ENCODE results near the gene PDE4B. TPM values are rescaled to one million over a fixed set of nuclear protein-coding genes. Genes with fewer than 3 reads are reported as not detected.
A peak's percentile ranks its signal among the peaks of the same experiment; 100 is the strongest.

Gene PDE4B
- total and polyA plus RNA-seq, 10 of the 15 experiments (the other 5 are each of a cell fraction or from before 2014, with no cell fraction given): 3.0 to 13.2 (median 5.7) TPM

- TF ChIP-seq IRF3 (IDR thresholded peaks at IDR 0.05) (no peak), FOXM1 (IDR thresholded peaks at IDR 0.05; ENCODE audit: low read depth, low read length) (peak; percentile 81; the same call in 1 of the 2 replicates), TCF7 (IDR thresholded peaks at IDR 0.05; ENCODE audit: borderline replicate concordance) (no peak), ZSCAN29 (IDR thresholded peaks at IDR 0.05) (no peak)
These were observed 572.1 kb downstream of the PDE4B start (continued) for GRCh38 chr1:66364578-66365391.

GRCh38 chr1:66365635-66366034 is 572.9 kb downstream of the PDE4B start:
- Histone ChIP-seq H3K4me1 (ENCODE audit: control insufficient read depth, insufficient read depth, low read length) (peaks cover 22% of the 10 kb centered on the region), H3K36me3 (ENCODE audit: control insufficient read depth in 2 of 2, insufficient read depth in 2 of 2, low read length in 1 of 2) (peaks cover 6 to 17% of the 10 kb centered on the region in 2 experiments), H3K4me2 (ENCODE audit: control insufficient read depth, insufficient read depth) (no peak overlapping the region), H4K20me1 (ENCODE audit: control insufficient read depth, insufficient read depth) (no peaks in the 10 kb centered on the region), H3K9ac (ENCODE audit: control insufficient read depth, insufficient read depth, low read length) (no peak overlapping the region), H3K27ac (ENCODE audit: control insufficient read depth, insufficient read depth) (no peak overlapping the region), H3K79me2 (ENCODE audit: control insufficient read depth, insufficient read depth, low read length) (no peaks in the 10 kb centered on the region), H2AFZ (ENCODE audit: control insufficient read depth, low read depth, low read length) (no peak overlapping the region), H3K4me3 (no peak overlapping the region), H3K9me3 (replicated peaks; ENCODE audit: control insufficient read depth, insufficient read depth, low read length) (no peaks in the 10 kb centered on the region), H3K27me3 (replicated peaks in 1 of 2; ENCODE audit: control insufficient read depth in 2 of 2, insufficient read depth in 2 of 2, low read length in 1 of 2) (no peaks in the 10 kb centered on the region)
- ChIA-PET SMC1A (ENCODE audit: uncharacterized antibody, unreplicated experiment) (interaction anchor here (1.2 to 23.1 kb wide), 9 partner anchors 9 to 79 kb away, joined by 3 to 463 read pairs (median 23); no protein-coding TSS in a partner anchor), CTCF (interaction anchor here (1.0 to 24.3 kb wide), 9 partner anchors 8 to 114 kb away, joined by 3 to 396 read pairs (median 5); no protein-coding TSS in a partner anchor), POLR2A (interaction anchor here (1.3 to 1.7 kb wide), 5 partner anchors 19 to 33 kb away, joined by 3 to 7 read pairs (median 4); no protein-coding TSS in a partner anchor), RAD21 (ENCODE audit: unreplicated experiment) (interaction anchor here (0.8 to 7.5 kb wide), 12 partner anchors 9 to 112 kb away, joined by 3 to 67 read pairs (median 6); no protein-coding TSS in a partner anchor)
- DNase-seq (ENCODE audit: low read depth, low spot score) (no peak), FAIRE-seq (no peak), ATAC-seq (no peak)
- in situ Hi-C loops (cut with MboI) (no loop called here), intact Hi-C loops (cut with micrococcal nuclease; ENCODE audit: unreplicated experiment) (loop anchor here (2.0 kb wide), 1 partner anchor 15 kb away; no protein-coding TSS in a partner anchor)
- 88% methylated on average over 3 of the region's 3 CpGs for WGBS (ENCODE audit: insufficient coverage, insufficient replicate concordance, low lambda C conversion rate, missing lambda C conversion rate)
- no TSS peak for BruUV-seq (replicated peaks)
- TF ChIP-seq BCL3 (IDR thresholded peaks at IDR 0.05; ENCODE audit: borderline replicate concordance, insufficient read depth, low read depth, low read length, poor library complexity, severe bottlenecking): no peak
- TF ChIP-seq GATAD2B (conservative IDR thresholded peaks at IDR 0.05; ENCODE audit: low read depth): no peak
- no peak for TF ChIP-seq MEF2A (IDR thresholded peaks at IDR 0.05; ENCODE audit: insufficient read depth, low read depth, low read length)
- TF ChIP-seq CREB1 (IDR thresholded peaks at IDR 0.05; ENCODE audit: low read depth): no peak
- no peak for TF ChIP-seq ATF3 (IDR thresholded peaks at IDR 0.05; ENCODE audit: borderline replicate concordance, extremely low read depth, low read depth, low read length)
- no peak for TF ChIP-seq MYC (IDR thresholded peaks at IDR 0.05; ENCODE audit: insufficient read depth, insufficient read length, insufficient replicate concordance, low read length, severe bottlenecking)
- TF ChIP-seq HCFC1 (IDR thresholded peaks at IDR 0.05; ENCODE audit: low read length): no peak
- no peak for TF ChIP-seq MXI1 (IDR thresholded peaks at IDR 0.05; ENCODE audit: low read depth, low read length)
- TF ChIP-seq TBL1XR1 (IDR thresholded peaks at IDR 0.05; ENCODE audit: low read depth, low read length): no peak
- no peak for TF ChIP-seq HDAC6 (IDR thresholded peaks at IDR 0.05; ENCODE audit: unreplicated experiment)
- TF ChIP-seq HDAC2 (IDR thresholded peaks at IDR 0.05): no peak
- TF ChIP-seq POLR2AphosphoS2 (IDR thresholded peaks at IDR 0.05; ENCODE audit: low read depth, low read length): no peak
- TF ChIP-seq YBX1 (IDR thresholded peaks at IDR 0.05): no peak
- TF ChIP-seq SUZ12 (IDR thresholded peaks at IDR 0.05; ENCODE audit: unreplicated experiment): no peak
- TF ChIP-seq SREBF1 (IDR thresholded peaks at IDR 0.05; ENCODE audit: low read length): no peak
- TF ChIP-seq CHD1 (IDR thresholded peaks at IDR 0.05; ENCODE audit: low read depth, low read length): no peak
- TF ChIP-seq BRCA1 (IDR thresholded peaks at IDR 0.05; ENCODE audit: low read depth, low read length): no peak

Data from GM12878 (cell line).